ENCODE results near the gene NEDD8. TPM values are rescaled to one million over a fixed set of nuclear protein-coding genes. Genes with fewer than 3 reads are reported as not detected.
A peak's percentile ranks its signal among the peaks of the same experiment; 100 is the strongest.
"Not testable (repeated sequence)": the region's sequence is repeated elsewhere in the genome, so short reads cannot be mapped to it uniquely, and the experiment has no call there.

Gene NEDD8
- total RNA-seq, 2 experiments from 2014 or later, result 172 to 196 TPM

GRCh38 chr14:24255438-24255837 lies 23.3 kb upstream of the NEDD8 start:
- Mint-ChIP-seq H3K9me3 (no peaks in the 10 kb centered on the region), H3K4me3 (no peak overlapping the region), H3K27me3 (ENCODE audit: low read depth) (no peaks in the 10 kb centered on the region), H3K4me1 (ENCODE audit: low read depth) (peaks cover 5% of the 10 kb centered on the region), H3K36me3 (ENCODE audit: low read depth) (peaks cover 8% of the 10 kb centered on the region), H3K27ac (no peak overlapping the region)
- CTCF ChIA-PET, result interaction anchor here (2.3 kb wide), 1 partner anchor 16 kb away, joined by 7 read pairs; the partner anchor contains the start of gene RABGGTA
- intact Hi-C loops (cut with micrococcal nuclease), result no loop called here
- DNase-seq, result no peak

GRCh38 chr14:24254630-24255392 lies 22.6 kb upstream of the NEDD8 start:
- peaks cover 9% of the 10 kb centered on the region for H3K4me1 Mint-ChIP-seq (ENCODE audit: low read depth)
- H3K27me3 Mint-ChIP-seq (ENCODE audit: low read depth), result no peaks in the 10 kb centered on the region
- no peak for DNase-seq
- no peaks in the 10 kb centered on the region for H3K9me3 Mint-ChIP-seq
- intact Hi-C loops (cut with micrococcal nuclease), result no loop called here
- H3K36me3 Mint-ChIP-seq (ENCODE audit: low read depth), result peaks cover 8% of the 10 kb centered on the region
- H3K27ac Mint-ChIP-seq, result no peak overlapping the region
- CTCF ChIA-PET, result interaction anchor here (2.3 kb wide), 1 partner anchor 16 kb away, joined by 7 read pairs; the partner anchor contains the start of gene RABGGTA
- H3K4me3 Mint-ChIP-seq, result no peak overlapping the region

- Mint-ChIP-seq H3K27me3 (ENCODE audit: low read depth) (no peaks in the 10 kb centered on the region), H3K9me3 (no peaks in the 10 kb centered on the region), H3K4me3 (no peak overlapping the region), H3K27ac (no peak overlapping the region), H3K36me3 (ENCODE audit: low read depth) (peaks cover 10% of the 10 kb centered on the region), H3K4me1 (ENCODE audit: low read depth) (peaks cover 16% of the 10 kb centered on the region)
- DNase-seq, result no peak
- intact Hi-C loops (cut with micrococcal nuclease), result no loop called here
- CTCF ChIA-PET, result interaction anchor here (2.3 kb wide), 1 partner anchor 17 kb away, joined by 7 read pairs; the partner anchor contains the start of gene RABGGTA
Measured at GRCh38 chr14:24253936-24254335, 21.8 kb upstream of the NEDD8 start.

GRCh38 chr14:24252289-24253124 lies 20.3 kb upstream of the NEDD8 start:
- Mint-ChIP-seq H3K27me3 (ENCODE audit: low read depth) (no peaks in the 10 kb centered on the region), H3K4me1 (ENCODE audit: low read depth) (peaks cover 21% of the 10 kb centered on the region), H3K9me3 (no peaks in the 10 kb centered on the region), H3K27ac (no peak overlapping the region), H3K4me3 (no peak overlapping the region), H3K36me3 (ENCODE audit: low read depth) (peaks cover 10% of the 10 kb centered on the region)
- intact Hi-C loops (cut with micrococcal nuclease), result no loop called here
- CTCF ChIA-PET, result interaction anchor here (1.1 to 2.7 kb wide), 4 partner anchors 9 to 45 kb away, joined by 4 to 24 read pairs (median 8); partner anchors contain the start of genes RABGGTA and TINF2
- DNase-seq, result no peak

GRCh38 chr14:24251880-24252288 lies 19.7 kb upstream of the NEDD8 start:
- CTCF ChIA-PET, result interaction anchor here (2.1 to 2.7 kb wide), 3 partner anchors 9 to 46 kb away, joined by 7 to 24 read pairs (median 10); partner anchors contain the start of genes RABGGTA and TINF2
- no peak for DNase-seq
- Mint-ChIP-seq H3K27me3 (ENCODE audit: low read depth) (no peaks in the 10 kb centered on the region), H3K4me1 (ENCODE audit: low read depth) (peaks cover 25% of the 10 kb centered on the region), H3K9me3 (no peaks in the 10 kb centered on the region), H3K4me3 (no peak overlapping the region), H3K36me3 (ENCODE audit: low read depth) (peaks cover 7% of the 10 kb centered on the region), H3K27ac (no peak overlapping the region)
- intact Hi-C loops (cut with micrococcal nuclease), result no loop called here

- Mint-ChIP-seq H3K27me3 (ENCODE audit: low read depth) (no peaks in the 10 kb centered on the region), H3K36me3 (ENCODE audit: low read depth) (peaks cover 6% of the 10 kb centered on the region), H3K4me1 (ENCODE audit: low read depth) (peaks cover 28% of the 10 kb centered on the region), H3K9me3 (no peaks in the 10 kb centered on the region), H3K4me3 (no peak overlapping the region), H3K27ac (no peak overlapping the region)
- intact Hi-C loops (cut with micrococcal nuclease), result no loop called here
- no peak for DNase-seq
- CTCF ChIA-PET, result interaction anchor here (0.6 to 2.7 kb wide), 6 partner anchors 8 to 986 kb away, joined by 3 to 24 read pairs (median 6); partner anchors contain the start of genes CIDEB, RABGGTA, TGM1 and TINF2
Measured at GRCh38 chr14:24250354-24250753, 18.2 kb upstream of the NEDD8 start.

- Mint-ChIP-seq H3K4me1 (ENCODE audit: low read depth) (peaks cover 28% of the 10 kb centered on the region), H3K9me3 (no peaks in the 10 kb centered on the region), H3K27me3 (ENCODE audit: low read depth) (no peaks in the 10 kb centered on the region), H3K27ac (no peak overlapping the region), H3K36me3 (ENCODE audit: low read depth) (peaks cover 6% of the 10 kb centered on the region), H3K4me3 (no peak overlapping the region)
- intact Hi-C loops (cut with micrococcal nuclease), result no loop called here
- CTCF ChIA-PET, result interaction anchor here (1.0 to 9.5 kb wide), 4 partner anchors 22 to 59 kb away, joined by 3 to 310 read pairs (median 4); partner anchors contain the start of genes CIDEB, DHRS1, NOP9 and RABGGTA
- no peak for DNase-seq
Measured at GRCh38 chr14:24249230-24250021, 17.3 kb upstream of the NEDD8 start.

GRCh38 chr14:24247422-24247821 lies 15.3 kb upstream of the NEDD8 start:
- Mint-ChIP-seq H3K27me3 (ENCODE audit: low read depth) (no peaks in the 10 kb centered on the region), H3K9me3 (no peaks in the 10 kb centered on the region), H3K4me3 (no peak overlapping the region), H3K4me1 (ENCODE audit: low read depth) (peaks cover 34% of the 10 kb centered on the region), H3K36me3 (ENCODE audit: low read depth) (peaks cover 3% of the 10 kb centered on the region), H3K27ac (peak overlapping the region; percentile 33)
- intact Hi-C loops (cut with micrococcal nuclease), result no loop called here
- DNase-seq, result no peak
- CTCF ChIA-PET, result interaction anchor here (0.7 to 9.5 kb wide), 14 partner anchors 18 to 184 kb away, joined by 4 to 310 read pairs (median 8); partner anchors contain the start of genes CIDEB, DHRS1, LTB4R2 and MDP1

GRCh38 chr14:24246765-24247212 lies 14.6 kb upstream of the NEDD8 start:
- Mint-ChIP-seq H3K4me3 (peak overlapping the region; percentile 31), H3K9me3 (no peaks in the 10 kb centered on the region), H3K4me1 (ENCODE audit: low read depth) (peaks cover 36% of the 10 kb centered on the region), H3K36me3 (ENCODE audit: low read depth) (peaks cover 5% of the 10 kb centered on the region), H3K27me3 (ENCODE audit: low read depth) (no peaks in the 10 kb centered on the region), H3K27ac (peak overlapping the region; percentile 83)
- intact Hi-C loops (cut with micrococcal nuclease), result no loop called here
- DNase-seq, result peak; percentile 40
- CTCF ChIA-PET, result interaction anchor here (0.6 to 9.5 kb wide), 17 partner anchors 11 to 185 kb away, joined by 3 to 310 read pairs (median 8); partner anchors contain the start of genes CIDEB, DHRS1, LTB4R2 and MDP1

GRCh38 chr14:24245350-24245749 lies 13.2 kb upstream of the NEDD8 start:
- peaks cover 39% of the 10 kb centered on the region for H3K4me1 Mint-ChIP-seq (ENCODE audit: low read depth)
- intact Hi-C loops (cut with micrococcal nuclease); H3K9me3 Mint-ChIP-seq; DNase-seq; H3K4me3 Mint-ChIP-seq; H3K27me3 Mint-ChIP-seq (ENCODE audit: low read depth); H3K27ac Mint-ChIP-seq: not testable (repeated sequence)
- CTCF ChIA-PET, result interaction anchor here (0.7 to 9.5 kb wide), 10 partner anchors 25 to 186 kb away, joined by 3 to 310 read pairs (median 6); partner anchors contain the start of genes CIDEB, DHRS1, LTB4R2 and MDP1
- H3K36me3 Mint-ChIP-seq (ENCODE audit: low read depth), result peaks cover 13% of the 10 kb centered on the region

- CTCF ChIA-PET, result interaction anchor here (0.7 to 9.5 kb wide), 27 partner anchors 8 to 368 kb away, joined by 3 to 310 read pairs (median 9); partner anchors contain the start of genes CHMP4A, CIDEB, DHRS1 and GMPR2
- Mint-ChIP-seq H3K36me3 (ENCODE audit: low read depth) (peaks cover 22% of the 10 kb centered on the region), H3K9me3 (no peaks in the 10 kb centered on the region), H3K27me3 (ENCODE audit: low read depth) (no peaks in the 10 kb centered on the region), H3K4me3 (peak overlapping the region; percentile 97), H3K4me1 (ENCODE audit: low read depth) (peaks cover 47% of the 10 kb centered on the region), H3K27ac (peak overlapping the region; percentile 100)
- DNase-seq, result no peak
- intact Hi-C loops (cut with micrococcal nuclease), result loop anchor here (1.0 to 2.0 kb wide), 5 partner anchors 45 to 185 kb away; no protein-coding TSS in a partner anchor
Measured at GRCh38 chr14:24243336-24243836, 11.2 kb upstream of the NEDD8 start.

Measured in activated naive CD4-positive, alpha-beta T cell treated with anti-CD3 and anti-CD28 coated beads for 36 hours (primary cell).